Measurements from ENCODE around the gene FAM20A.

GRCh38 chr17:68526548-68526947 lies 74.6 kb downstream of the FAM20A start:
- TF ChIP-seq, protein P1, sequence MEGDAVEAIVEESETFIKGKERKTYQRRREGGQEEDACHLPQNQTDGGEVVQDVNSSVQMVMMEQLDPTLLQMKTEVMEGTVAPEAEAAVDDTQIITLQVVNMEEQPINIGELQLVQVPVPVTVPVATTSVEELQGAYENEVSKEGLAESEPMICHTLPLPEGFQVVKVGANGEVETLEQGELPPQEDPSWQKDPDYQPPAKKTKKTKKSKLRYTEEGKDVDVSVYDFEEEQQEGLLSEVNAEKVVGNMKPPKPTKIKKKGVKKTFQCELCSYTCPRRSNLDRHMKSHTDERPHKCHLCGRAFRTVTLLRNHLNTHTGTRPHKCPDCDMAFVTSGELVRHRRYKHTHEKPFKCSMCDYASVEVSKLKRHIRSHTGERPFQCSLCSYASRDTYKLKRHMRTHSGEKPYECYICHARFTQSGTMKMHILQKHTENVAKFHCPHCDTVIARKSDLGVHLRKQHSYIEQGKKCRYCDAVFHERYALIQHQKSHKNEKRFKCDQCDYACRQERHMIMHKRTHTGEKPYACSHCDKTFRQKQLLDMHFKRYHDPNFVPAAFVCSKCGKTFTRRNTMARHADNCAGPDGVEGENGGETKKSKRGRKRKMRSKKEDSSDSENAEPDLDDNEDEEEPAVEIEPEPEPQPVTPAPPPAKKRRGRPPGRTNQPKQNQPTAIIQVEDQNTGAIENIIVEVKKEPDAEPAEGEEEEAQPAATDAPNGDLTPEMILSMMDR (IDR thresholded peaks at IDR 0.05; ENCODE audit: poor library complexity, severe bottlenecking) = no peak
- TF ChIP-seq EZH2 (IDR thresholded peaks at IDR 0.05; ENCODE audit: borderline replicate concordance, insufficient read depth, low read length, poor library complexity, severe bottlenecking) (no peak), RAD21 (conservative IDR thresholded peaks at IDR 0.05) (no peak), TAF1 (IDR thresholded peaks at IDR 0.05; ENCODE audit: low read depth) (no peak), SMC3 (conservative IDR thresholded peaks at IDR 0.05; ENCODE audit: poor library complexity) (no peak), EP300 (conservative IDR thresholded peaks at IDR 0.05; ENCODE audit: poor library complexity, severe bottlenecking) (no peak), REST (IDR thresholded peaks at IDR 0.05; ENCODE audit: borderline replicate concordance) (no peak)

Measured in neural cell (in vitro differentiated cells).